Stimulated activated CD8-positive, alpha-beta memory T cell treated with anti-CD3 and anti-CD28 coated beads, Interleukin-12 subunit alpha, Interleukin-12 subunit beta, amount 100 ng/mL, for 1 hour (primary cell): ENCODE data around the gene ARL4D.
"Not testable (repeated sequence)": the region's sequence is repeated elsewhere in the genome, so short reads cannot be mapped to it uniquely, and the experiment has no call there.

Source experiments
- DNase-seq: peaks from one replicate; pipeline ENCODE4 v3.0.0-alpha.2; 2020; ENCODE audit warnings: low read depth

The ARL4D gene, protein sequence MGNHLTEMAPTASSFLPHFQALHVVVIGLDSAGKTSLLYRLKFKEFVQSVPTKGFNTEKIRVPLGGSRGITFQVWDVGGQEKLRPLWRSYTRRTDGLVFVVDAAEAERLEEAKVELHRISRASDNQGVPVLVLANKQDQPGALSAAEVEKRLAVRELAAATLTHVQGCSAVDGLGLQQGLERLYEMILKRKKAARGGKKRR

DNA sequence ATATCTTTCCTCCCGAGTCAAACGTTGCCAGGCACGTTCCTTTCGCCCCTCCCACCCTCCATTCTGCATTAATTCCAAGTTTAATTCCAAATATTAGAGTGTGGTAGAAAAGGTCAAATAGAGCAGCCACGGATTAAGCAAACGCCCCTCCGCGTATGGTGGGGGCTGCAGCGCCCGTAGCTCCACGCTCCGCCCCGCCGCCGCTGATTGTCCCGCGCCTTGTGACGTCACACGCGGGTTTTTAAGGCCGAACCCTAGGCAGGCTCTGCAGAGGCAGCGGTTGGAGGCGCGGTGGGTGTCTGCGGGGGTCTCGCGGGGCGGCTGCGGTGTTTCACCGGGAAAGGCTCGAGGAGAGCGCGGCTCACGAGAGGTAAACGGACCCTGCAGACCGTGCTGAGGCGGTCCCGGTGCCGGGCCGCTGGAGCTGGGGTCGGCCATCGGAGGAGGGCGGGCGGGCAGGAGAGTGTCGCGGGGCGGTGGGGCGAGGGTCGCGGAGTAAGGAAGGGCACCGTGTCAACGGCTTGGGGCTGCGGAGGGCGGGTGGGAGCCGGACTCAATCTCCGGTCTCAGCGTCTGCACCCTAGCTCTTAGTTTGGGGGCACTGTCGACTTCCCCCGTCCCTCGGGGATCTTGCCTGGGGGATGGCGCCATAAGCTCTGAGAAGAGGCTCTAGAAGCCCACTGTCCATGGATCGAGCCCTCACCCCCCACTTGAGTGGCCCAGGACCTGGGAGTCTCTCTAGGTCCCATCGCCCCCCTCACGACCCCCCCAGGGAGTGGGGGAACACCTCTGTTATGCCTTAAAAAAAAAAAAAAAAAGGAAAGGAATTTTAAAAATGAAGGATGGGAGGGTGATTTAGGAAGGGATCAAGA is at the start of gene ARL4D:
Gene ARL4D, plus strand, starts transcription at position 270 of the 872 bp plus-strand sequence. CDS start 740 bp downstream, outside the sequence.
- peak; percentile 68 for DNase-seq

DNA sequence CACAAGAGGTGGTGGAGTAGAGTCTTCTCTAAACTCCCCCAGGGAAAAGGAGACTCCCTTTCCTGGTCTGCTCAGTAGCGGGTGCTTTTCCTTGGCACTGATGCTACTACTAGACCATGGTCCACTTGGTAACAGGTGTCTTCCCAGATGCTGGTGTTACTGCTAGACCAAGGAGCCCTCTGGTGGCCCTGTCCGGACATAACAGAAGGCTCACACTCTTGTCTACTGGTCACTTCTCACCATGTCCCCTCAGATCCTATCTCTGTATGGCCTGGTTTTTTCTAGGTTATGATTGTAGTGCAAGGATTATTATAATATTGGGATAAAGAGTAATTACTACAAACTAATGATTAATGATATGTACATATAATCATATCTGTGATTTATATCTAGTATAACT is 49.7 kb upstream of the ARL4D start:
- no peak for DNase-seq

- no peak for DNase-seq
These were observed 47.9 kb upstream of the ARL4D start for GRCh38 chr17:43350888-43351361.

DNA sequence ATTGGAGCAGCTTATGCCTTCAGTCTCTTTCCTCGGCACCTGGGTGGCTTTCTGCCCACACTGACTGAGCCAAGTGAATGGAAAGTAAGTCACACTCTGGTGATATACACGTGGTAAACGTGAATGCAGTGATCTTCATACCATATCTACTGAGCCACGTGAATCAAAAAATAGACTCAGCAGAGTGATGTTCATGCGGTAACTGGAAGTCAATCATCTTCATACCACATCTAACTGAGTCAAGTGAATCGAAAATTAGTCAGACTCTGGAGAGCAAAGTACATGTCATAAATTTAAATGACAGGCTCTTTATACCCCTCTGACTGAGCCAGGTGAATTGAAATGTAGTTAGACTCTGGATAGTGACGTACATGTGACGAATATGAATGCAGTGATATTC is 47.1 kb upstream of the ARL4D start:
- DNase-seq, result no peak

DNA sequence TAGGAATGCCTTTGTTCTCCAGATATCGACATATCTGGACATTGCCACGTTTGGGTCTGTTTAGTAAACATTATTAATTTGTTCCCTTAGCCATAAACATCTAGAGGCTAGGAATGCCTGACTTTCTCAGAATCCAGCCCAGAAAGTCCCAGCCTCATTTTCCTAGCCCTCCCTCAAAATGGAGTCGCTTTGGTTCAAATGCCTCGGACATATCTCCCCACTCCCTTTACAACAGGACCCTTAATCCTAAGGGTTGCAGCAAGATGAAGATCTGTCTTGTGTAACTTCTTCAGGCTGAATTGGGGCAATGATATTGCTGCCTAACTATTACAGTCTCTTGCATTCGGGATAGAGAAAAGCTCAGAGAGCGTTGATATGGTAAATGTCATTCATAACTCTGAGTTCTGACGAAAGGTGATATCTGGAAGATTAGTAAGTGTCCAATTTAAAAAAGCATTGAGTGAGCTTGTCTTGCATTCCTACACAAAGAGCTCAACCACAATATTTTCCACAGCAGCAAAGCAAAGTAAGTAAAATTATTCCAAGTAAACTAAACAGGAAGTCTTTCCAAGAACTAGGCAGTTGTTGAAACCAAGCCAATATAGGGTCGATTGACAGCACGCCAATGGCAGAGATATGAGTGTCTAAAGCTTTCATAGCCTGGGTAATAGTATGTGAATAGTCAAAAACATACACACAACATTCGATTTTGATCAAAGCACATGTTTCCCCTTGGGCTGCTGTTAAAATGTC is 46.0 kb upstream of the ARL4D start:
- DNase-seq, result no peak

DNA sequence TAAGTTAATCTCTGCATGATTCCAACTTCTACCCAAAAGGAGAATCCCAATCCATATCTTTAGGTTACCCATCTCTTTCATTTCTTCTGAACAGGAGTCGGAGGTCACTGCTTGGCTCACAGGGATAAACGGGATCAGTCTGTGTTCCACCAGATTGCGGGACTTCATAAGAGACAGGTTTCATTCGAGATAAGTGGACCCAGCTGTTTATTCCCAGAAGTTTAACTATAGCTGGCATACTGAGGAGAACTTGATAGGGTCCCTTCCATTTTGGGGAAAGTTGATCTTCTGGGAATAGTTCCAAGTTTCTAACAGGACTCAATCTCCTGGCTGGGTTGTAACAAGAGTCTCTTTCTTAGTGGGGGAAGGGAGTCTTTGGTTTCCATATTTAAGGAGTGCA is 45.4 kb upstream of the ARL4D start:
- DNase-seq, result no peak

DNA sequence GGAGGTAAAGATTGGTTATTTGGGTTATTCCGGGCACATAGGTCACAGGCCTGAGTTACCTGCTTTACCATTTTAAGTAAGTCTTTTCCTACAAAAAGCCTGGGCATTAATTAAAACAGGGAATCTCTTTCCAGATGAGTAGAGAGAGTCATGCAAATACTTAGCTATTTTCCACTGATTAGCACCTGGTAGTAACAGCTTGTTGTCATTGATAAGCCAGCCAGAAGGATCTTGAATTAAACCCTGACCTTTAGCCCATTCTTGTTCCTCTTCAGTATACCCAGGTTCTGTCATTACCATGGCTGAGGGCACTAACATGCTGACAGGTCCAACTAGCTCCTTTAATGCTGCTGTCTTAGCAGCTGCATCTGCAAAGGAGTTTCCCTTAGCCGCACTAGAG is 44.4 kb upstream of the ARL4D start:
- no peak for DNase-seq

DNA sequence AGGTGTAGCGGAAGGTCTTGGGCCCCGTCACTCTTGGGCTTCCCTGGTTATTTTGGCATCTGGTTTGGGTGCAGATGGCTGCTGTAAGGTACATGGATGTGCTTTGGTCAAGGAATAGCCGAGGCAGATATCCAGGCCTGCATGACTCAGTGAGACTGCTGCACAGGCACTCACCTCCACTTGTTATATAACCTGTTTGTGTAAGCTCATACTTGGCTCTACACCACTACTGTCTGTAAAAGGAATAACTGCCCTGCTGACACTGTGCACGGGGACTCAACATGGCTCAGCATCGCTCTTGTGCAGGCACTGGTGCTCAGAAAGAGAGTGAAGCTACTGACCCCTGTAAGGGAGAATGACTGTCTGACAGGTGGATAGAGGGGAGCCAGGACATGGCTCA is 42.3 kb upstream of the ARL4D start:
- no peak for DNase-seq

DNA sequence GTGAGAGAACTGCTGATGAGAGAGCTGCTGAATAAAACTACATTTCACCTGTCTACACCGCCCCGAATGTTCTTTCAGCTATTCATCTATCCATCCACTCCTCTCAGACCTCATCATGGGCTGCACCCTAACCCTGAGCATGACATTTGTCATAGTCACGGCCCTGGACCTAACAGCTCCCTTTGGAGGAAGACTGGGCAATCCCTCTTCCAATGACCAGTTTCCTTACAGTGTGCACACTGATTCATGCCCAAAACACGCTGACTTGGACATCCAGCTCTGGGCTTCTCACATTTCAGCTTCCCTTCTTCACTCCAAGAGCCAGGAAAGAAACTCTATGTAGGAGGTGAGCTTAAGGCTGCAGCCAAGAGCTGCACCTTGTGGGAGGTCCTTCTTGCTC is 41.8 kb upstream of the ARL4D start:
- DNase-seq, result no peak

GRCh38 chr17:43359469-43360110 is 39.2 kb upstream of the ARL4D start:
- no peak for DNase-seq

DNA sequence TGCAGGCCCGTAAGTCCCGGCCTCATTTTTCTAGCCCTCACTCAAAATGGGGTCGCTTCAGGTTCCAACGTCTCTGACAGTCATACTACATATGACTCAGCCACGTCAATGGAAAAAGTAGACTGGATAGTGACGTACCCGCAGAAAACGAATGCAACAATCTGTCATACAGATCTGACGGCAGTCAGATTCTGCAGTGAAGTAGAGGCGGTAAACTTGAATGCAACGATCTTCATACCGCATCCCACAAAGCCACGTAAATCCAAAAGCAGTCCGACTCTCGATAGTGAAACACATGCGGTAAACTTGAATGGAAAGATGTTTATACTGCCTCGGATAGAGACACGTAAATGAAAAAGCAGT is 38.4 kb upstream of the ARL4D start:
- peak; percentile 58 for DNase-seq

- DNase-seq, result peak; percentile 88
These were observed 37.9 kb upstream of the ARL4D start for GRCh38 chr17:43360739-43361505.

DNA sequence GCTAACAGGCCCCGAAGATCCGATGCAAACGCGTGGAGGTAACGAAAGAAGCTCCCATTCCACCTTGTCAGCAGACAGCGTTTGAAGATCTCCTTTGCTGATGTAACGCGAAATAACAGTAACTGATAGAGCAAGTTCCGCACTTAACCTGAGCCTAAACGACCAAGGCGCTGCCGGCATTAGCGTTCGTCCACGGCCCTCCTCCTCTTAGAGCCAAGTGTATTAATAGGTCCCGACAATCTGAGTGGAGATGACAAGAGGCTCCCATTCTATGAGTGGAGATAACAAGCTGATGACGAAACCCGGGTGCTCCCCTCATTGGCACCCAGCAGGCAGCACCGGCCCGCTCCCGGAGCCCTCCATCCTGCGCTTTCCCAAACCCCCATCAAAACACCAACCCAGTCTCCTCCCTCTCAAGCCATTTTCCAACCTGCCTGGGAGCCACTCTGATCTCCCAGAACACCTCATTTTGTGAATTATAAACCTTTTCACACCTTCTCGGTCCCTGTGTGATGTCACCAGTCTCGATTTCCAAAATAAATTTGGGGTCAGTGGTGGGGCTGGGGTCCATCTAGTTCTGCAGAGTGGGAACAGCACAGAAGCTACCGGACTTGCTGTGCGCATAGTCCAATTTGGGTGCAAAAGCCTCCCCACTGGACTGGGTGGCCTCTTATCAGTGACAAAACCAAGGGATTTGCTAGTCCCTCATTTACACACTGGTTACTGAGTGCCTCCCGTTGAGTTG is 35.4 kb upstream of the ARL4D start:
- no peak for DNase-seq

- DNase-seq, result no peak
These were observed 34.9 kb upstream of the ARL4D start for GRCh38 chr17:43363926-43364285.

- no peak for DNase-seq
These were observed 33.4 kb upstream of the ARL4D start for GRCh38 chr17:43365356-43365755.

GRCh38 chr17:43365921-43366320 is 32.9 kb upstream of the ARL4D start:
- DNase-seq, result not testable (repeated sequence)

- no peak for DNase-seq
These were observed 31.7 kb upstream of the ARL4D start for GRCh38 chr17:43366891-43367736.

DNA sequence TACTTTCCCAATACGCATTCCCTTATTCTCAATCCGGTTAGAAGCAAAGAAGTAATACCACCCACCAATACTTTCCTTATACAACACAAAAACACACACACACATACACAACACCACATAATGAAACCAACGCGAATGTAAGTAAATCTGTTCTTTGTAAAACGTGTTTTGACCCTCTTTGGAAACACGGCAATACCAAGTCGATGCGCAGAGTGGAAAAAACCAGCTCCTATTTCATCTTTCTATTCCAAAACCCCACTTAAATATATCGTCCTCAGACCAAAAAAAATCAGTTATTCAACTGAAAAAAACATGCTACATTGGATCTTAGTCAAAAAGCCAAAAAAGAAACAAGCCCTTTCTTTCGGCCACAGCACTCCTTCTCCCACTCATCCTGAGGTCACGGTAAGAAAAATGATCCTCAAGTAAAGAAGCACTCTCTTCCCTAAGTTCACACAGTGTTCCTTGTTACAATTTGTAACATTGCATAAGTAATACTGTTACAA is 31.0 kb upstream of the ARL4D start:
- no peak for DNase-seq

DNA sequence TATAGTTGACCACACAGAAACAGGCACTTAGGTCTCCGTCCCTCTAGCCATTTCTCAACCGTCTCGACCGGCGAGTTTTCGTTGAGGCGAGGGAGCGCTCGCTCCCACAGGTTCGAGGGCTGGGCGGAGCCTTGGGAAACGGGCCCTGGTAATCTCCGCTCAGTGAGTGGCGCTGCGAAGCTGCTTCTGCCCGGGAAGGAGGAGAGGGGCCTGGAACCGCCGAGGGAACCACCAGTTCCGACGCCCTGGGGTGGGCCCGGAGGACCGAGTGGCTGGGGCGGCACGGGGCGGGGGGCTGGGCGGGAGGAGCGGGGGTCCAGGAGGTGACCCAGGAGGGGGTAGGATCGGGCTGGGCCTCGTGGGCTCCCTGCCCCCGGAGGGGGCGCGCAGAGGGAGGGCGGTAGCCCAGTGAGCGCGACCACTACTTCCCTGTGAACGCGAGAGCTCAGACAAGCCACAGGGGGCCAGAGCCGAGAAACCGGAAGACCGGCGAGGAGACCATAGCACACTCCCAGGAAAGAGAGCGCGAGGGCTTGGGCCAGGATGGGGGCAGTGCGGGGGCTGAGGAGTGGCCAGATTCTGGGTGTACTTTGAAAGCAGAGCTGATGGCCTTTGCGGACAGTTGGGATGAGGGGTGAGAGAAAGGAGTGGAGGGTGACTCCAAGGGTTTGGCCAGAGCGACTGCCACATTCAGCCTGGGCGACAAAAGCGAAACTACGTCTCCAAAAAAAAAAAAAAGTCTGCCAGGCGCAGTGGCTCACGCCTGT is 29.9 kb upstream of the ARL4D start:
- peak; percentile 38 for DNase-seq
